AG04450 (cell line): ENCODE measurements around the gene LTBP1. TPM values are rescaled to one million over a fixed set of nuclear protein-coding genes. Genes with fewer than 3 reads are reported as not detected.

Source experiments
- CTCF ChIA-PET: fragments of 300-600, 350-600 bp; formaldehyde crosslinking; extraction: SDS; loops from one replicate; lab custom pipeline; 2022; ENCODE audit warnings: antibody characterized with exemption, inconsistent platforms; lab: Charles Lee
- POLR2A ChIA-PET: fragments of 350-600 bp; formaldehyde crosslinking; extraction: SDS; loops from one replicate; lab custom pipeline; 2021; ENCODE audit warnings: antibody characterized with exemption, inconsistent platforms; lab: Yijun Ruan, JAX
- DNase-seq: peaks from one replicate; pipeline ENCODE4 v3.0.0-alpha.2; 2011; ENCODE audit warnings: low read depth, low spot score
- H3K27ac ChIP-seq: one replicate; pipeline ENCODE4 v1.5.1; 2012; ENCODE audit warnings: low read depth, low read length, control low read depth
- H3K27me3 ChIP-seq: one replicate; pipeline ENCODE4 v1.6.0; 2012; ENCODE audit warnings: low read length; ENCODE audit not compliant: control insufficient read depth, insufficient read depth
- H3K4me3 ChIP-seq: 2 replicates; pipeline ENCODE4 v1.5.1; 2011; ENCODE audit warnings: mild to moderate bottlenecking, low read depth, low read length, control low read depth
- H3K9me3 ChIP-seq: 2 replicates; pipeline ENCODE4 v1.5.1; 2012; ENCODE audit warnings: low read length; ENCODE audit not compliant: control insufficient read depth, insufficient read depth
- CTCF ChIP-seq: IDR thresholded peaks from 2 replicates; pipeline ENCODE4 v1.5.1; 2011; ENCODE audit warnings: low read depth, low read length, control low read depth, inconsistent platforms
- polyA plus RNA-seq: library from polyadenylated mRNA; depleted of rRNA; stranded (reverse); fragments of >200 nt; gene quantifications from 2 replicates; pipeline ENCODE4 v1.2.3, GENCODE V29; 2011

Gene LTBP1
- polyA plus RNA-seq, 1 experiment = 517 TPM

- no peak overlapping the region for H3K27ac ChIP-seq
- no peaks in the 10 kb centered on the region for H3K27me3 ChIP-seq
- CTCF ChIA-PET = interaction anchor here (0.6 to 3.8 kb wide), 12 partner anchors 17 to 175 kb away, joined by 3 to 26 read pairs (median 4); no protein-coding TSS in a partner anchor
- no peak for DNase-seq
- POLR2A ChIA-PET = interaction anchor here (0.9 kb wide), 1 partner anchor 24 kb away, joined by 4 read pairs; no protein-coding TSS in a partner anchor
- peak; percentile 65 for TF ChIP-seq CTCF
- H3K9me3 ChIP-seq = no peaks in the 10 kb centered on the region
- H3K4me3 ChIP-seq = no peak overlapping the region
Measured at GRCh38 chr2:33412920-33413319, 466.2 kb downstream of the LTBP1 start.

GRCh38 chr2:33419581-33420200, 472.9 kb downstream of the LTBP1 start:
- POLR2A ChIA-PET = no interaction called here
- Histone ChIP-seq H3K27ac (no peak overlapping the region), H3K27me3 (no peaks in the 10 kb centered on the region), H3K4me3 (no peak overlapping the region), H3K9me3 (no peaks in the 10 kb centered on the region)
- no peak for DNase-seq
- no peak for TF ChIP-seq CTCF
- CTCF ChIA-PET = interaction anchor here (0.5 to 1.5 kb wide), 3 partner anchors 22 to 164 kb away, joined by 3 to 12 read pairs (median 3); no protein-coding TSS in a partner anchor

- H3K4me3 ChIP-seq = no peak overlapping the region
- ChIA-PET POLR2A (no interaction called here), CTCF (interaction anchor here (1.5 kb wide), 1 partner anchor 21 kb away, joined by 12 read pairs; no protein-coding TSS in a partner anchor)
- no peaks in the 10 kb centered on the region for H3K27me3 ChIP-seq
- TF ChIP-seq CTCF = no peak
- no peaks in the 10 kb centered on the region for H3K9me3 ChIP-seq
- DNase-seq = no peak
- no peak overlapping the region for H3K27ac ChIP-seq
Measured at GRCh38 chr2:33420726-33421125, 474.0 kb downstream of the LTBP1 start.

GRCh38 chr2:33421820-33422219, 475.1 kb downstream of the LTBP1 start:
- Histone ChIP-seq H3K27me3 (no peaks in the 10 kb centered on the region), H3K9me3 (no peaks in the 10 kb centered on the region), H3K27ac (no peak overlapping the region), H3K4me3 (no peak overlapping the region)
- ChIA-PET CTCF (no interaction called here), POLR2A (no interaction called here)
- no peak for DNase-seq
- TF ChIP-seq CTCF = no peak

- TF ChIP-seq CTCF = no peak
- DNase-seq = no peak
- CTCF ChIA-PET = interaction anchor here (1.0 kb wide), 1 partner anchor 45 kb away, joined by 4 read pairs; no protein-coding TSS in a partner anchor
- POLR2A ChIA-PET = interaction anchor here (0.7 kb wide), 1 partner anchor 18 kb away, joined by 5 read pairs; no protein-coding TSS in a partner anchor
- Histone ChIP-seq H3K27ac (no peak overlapping the region), H3K27me3 (no peaks in the 10 kb centered on the region), H3K4me3 (no peak overlapping the region), H3K9me3 (no peaks in the 10 kb centered on the region)
Measured at GRCh38 chr2:33425161-33425560, 478.4 kb downstream of the LTBP1 start.
